HG02981 (cell line): Measurements from ENCODE around the gene BANF2.
"Not testable (repeated sequence)": the region's sequence is repeated elsewhere in the genome, so short reads cannot be mapped to it uniquely, and the experiment has no call there.

ENCODE experiments used
- ATAC-seq: cut with Tn5 transposase; IDR thresholded peaks from one replicate; pipeline ENCODE4 v1.9.1; 2021; ENCODE audit warnings: mild to moderate bottlenecking, moderate library complexity; ENCODE audit not compliant: unreplicated experiment

BANF2 gene

DNA sequence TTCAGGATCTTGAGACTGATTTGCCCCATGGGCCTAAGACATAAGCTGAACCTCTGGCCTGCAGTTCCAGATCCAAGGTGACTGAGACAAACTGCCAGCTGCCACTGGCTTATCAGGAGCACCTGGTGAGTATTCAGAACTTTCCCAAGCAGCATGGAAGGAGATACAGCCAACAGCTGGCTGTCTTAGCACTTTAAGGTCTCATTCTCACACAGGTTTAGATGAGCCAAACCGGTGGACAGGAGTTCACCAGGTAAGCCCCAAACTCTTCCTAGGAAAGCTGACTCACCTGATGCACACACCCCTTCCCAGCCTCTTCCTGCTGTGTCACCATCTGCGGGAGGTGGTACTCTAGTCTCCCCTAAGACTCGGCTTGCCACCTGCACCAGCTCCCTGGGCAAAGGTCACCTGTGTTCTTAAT, at the start of gene BANF2:
Gene BANF2, plus strand, starts transcription at position 36 of the 421 bp plus-strand sequence. CDS start 25,060 bp downstream, outside the sequence.
- no peak for ATAC-seq

DNA sequence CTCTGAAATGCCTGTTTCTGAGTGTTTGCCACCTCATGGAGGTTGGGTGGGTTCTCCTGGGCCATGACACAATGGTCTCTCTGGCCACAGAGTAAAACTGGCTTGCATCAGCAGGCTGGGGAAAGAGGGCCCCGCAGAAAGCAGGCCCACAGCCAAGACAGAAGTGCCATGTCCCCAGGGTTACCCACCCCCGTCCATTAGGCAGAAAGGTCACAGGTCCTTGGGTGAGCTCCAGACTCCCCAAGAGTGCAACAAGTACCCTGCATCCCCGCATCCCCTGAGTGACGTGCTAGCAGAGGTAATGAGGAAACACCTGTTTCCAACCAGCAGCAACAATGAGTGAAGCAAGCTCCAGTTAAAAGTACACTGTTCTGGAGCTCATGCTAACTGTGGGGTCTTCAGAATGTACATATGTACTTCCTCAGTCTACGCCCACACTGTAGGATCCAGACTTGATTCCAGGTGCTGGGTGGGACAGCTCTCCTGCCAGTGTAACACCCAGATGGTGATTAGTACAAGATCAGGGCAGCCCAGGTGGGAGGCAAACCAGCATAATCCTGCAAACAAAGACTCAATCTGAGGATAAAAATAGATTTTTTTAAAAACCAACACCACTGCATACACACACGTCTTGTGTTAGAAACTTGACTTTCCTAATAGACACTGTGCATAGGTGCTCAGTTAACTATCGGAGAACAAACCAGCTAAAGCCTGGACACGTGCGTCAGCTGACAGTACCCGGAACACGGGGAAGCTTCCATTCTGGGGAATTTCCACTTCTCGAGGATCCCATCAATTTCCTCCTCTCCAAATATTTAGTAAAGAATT, 49.3 kb upstream of the BANF2 start:
- no peak for ATAC-seq

DNA sequence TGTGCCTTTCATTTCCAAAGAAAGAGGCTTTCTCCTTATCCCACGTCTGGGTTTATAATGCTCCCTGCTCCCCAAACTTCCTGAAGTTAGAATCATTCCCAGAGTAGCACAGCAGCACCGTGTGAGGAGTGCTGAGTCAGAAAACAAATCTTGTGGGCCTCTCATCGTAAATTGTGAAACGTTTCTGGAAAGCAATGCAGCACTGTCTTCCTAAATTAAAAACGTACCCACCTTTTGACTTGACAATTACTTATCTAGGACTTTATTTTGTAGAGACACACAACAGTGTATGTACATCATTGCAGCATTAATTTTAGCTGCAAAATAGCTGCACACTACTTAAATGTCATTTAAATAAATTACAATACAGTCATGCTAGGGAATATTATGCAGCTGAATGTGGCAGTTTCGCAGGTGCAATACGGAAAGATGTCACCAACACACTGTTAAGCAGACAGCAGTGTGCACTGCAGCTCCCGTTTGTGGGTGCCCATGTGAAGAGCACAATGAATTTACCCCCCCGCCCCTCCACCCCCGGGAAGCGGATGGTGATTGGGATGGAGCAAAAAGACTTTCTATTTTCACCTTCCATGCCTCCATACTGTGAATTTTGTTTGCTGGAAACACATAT, 48.5 kb upstream of the BANF2 start:
- ATAC-seq, result no peak

DNA sequence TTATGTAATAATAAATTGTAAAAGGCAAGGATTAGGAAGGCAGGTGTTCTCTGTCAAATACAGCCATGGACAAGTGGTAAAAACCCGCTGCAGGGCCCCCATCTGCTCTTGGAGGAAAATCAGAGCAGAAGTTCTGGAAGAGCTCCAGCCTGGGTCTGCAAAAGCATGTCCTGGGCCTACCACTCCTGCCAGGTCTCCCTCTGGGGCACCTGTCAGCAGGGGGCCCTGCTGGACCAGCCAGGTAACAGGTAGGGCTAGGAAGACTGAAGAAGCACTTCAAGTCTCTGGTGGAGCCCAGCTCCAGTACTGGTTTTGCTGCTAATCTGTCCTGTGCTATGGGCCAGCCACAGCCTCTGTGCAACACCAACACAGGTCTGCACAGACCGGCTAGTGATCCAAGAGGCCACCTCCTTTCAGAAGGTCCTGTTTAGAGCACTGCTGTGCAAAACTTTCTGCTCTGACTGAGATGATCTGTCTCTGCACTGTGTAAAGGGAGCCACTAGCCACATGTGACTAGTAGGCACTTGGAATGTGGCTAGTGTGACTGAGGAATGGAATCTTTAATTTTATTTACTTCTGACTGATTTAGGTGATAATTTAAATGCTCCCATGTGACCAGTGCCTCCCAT, 47.9 kb upstream of the BANF2 start:
- ATAC-seq, result no peak

DNA sequence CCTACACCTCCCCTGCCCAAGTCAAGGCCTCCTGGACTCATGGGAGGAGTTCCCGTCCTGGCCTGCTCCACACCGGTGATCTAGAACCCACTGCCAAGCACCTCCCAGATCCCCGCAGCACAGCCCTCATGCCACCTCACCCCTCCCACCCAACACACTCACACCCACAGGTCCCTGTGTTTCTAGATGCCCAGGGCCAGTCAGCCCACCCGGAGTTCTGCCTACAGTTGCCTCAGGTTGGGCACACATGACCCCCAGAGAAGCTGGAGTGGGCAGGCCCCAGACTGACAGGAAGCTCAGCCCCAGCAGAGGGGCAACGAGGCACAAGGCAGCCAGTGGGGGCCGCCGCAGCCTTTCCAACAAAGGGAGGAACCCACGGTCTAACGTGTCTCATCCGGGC, 47.4 kb upstream of the BANF2 start:
- ATAC-seq, result no peak

DNA sequence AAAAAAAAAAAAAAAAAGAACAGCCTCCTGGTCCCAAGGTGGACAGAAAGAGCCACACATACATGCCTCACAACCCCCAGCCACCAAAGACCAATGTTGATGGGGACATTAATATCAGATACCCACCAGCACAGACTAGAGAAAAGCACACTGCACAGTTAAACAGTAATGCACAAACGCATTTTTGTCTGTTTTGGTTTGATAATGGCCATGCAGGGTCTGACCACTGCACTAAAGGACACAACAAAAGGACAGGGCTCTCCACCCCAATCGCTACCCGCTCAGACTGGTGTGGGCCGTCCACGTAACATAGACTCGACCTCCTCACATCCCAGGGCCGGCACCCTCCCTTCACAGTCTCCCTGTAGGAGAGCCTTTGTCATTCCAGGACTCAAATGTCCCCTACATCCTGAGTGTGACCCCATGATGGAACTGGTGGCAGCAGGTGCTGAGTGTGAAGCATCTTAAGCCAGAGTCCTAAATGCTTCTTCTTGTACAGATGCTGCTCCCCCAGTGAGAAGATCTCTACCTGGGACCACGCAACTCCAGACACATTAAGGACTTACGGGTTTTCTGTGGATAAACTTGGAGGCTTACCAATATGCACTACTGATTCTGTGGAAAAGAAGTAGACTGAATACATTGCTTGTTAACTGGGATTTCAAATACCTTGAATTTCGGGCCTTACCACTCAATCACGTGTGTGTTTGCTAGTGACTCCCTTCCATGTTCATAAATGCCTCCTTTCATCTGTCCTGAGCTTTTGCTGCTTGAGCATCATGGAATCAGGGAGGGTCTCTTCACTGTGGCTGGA, 45.7 kb upstream of the BANF2 start:
- no peak for ATAC-seq

DNA sequence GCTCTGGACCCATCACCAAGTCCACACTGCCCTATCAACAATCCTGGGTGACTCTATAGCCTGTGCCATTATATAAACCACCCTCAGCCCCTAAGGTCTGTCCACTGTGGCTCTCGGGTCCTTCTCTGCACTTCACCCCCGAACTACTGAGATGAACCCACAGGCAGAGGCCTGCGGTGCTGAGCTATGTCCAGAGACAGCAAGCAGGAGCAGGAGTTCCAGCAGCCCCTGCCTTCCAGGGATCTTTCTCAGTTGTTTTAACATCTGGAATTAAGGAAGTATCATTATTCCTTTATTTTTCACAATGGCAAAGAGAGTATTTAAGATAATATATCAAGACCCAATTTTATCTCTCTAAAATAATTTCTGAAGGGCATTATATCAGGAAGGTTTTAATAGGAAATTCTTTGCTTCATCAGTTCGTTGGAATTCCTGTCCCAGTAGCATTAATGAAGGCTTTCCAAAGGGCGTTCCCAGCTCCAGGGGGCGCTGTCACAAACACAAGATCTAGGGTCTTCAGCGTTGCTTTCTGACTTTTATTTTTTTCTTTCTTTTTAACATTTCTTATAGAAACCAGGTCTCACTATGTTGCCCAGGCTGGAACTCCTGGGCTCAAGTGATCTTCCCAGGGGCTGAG, 45.0 kb upstream of the BANF2 start:
- ATAC-seq, result no peak

DNA sequence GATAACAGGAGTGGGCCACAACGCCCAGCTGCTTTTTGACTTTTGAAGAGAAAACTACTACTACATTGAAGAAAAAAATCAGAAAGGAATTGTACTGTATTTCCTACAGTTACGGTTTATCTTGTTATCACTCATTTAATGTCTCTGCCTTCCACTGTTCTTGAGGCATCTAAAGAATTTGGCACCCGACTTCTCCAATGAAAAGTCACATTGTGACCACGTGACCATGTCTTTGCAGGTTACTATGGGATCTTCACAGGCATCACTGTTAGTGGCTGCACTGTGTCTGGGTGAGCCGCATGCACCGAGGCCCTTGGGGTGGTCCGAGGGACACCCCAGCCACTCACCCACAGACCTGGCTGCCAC, 44.5 kb upstream of the BANF2 start:
- ATAC-seq, result no peak

DNA sequence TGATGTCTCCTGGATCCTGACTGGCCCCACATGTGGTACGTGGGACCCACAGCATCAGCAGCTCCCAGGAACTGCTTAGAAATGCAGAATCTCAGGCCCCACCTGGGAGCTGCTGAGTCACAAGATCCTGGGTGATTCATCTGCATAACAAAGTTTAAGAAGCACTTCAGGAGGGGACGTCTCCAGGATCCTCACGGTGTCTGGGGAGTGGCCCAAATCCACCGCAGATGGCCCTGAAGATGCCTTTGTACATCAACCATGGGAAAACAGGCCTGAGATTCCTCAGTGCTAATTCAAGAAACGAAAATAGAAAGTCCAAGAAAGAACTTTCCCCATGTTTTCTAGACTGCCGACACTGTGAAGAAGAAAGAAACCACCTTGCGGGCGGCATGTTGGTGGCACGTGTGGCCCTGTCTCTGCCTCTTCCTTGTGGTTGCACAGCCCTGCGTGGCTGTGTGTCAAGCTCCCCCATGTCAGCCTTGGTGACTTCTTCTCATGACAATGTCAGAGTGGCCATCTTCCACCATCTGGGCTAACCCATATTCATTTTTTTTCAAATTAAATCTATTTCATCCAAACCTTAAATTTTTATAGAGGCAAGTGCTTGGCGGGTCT, 43.8 kb upstream of the BANF2 start:
- no peak for ATAC-seq

DNA sequence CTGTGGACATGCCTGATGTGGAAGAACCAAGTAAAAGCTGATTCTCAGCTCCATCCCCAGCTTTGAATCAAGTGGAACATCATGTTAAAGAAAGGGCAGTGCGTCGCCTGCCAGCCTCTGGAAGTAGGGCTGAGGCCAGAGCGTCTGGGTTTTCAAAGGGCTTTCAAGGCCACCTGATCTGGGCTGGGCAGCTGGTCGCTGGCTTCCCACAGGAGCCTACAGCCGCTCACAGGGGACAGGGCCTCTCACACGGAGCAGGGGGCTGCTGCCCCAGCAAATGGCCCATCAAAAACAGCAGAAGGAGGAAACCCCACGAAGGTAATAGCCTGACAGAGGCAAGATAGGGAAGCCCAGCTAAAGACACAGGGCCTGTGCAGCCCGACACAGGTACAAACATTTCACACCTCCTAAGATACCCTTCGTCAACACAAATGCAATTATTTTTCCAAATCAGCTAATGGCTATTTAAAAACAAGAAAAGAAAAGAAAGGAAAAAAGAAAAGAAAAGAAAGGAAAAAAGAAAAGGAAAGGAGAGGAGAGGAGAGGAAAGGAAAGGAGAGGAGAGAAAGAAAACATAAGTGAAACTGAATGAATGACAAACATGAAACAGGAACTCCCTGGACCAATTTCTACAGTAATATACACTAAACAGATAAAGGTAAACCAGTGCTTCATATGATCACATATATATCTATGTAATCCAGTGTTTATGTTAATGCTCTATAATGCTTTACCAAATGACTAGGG, 42.5 kb upstream of the BANF2 start:
- no peak for ATAC-seq

DNA sequence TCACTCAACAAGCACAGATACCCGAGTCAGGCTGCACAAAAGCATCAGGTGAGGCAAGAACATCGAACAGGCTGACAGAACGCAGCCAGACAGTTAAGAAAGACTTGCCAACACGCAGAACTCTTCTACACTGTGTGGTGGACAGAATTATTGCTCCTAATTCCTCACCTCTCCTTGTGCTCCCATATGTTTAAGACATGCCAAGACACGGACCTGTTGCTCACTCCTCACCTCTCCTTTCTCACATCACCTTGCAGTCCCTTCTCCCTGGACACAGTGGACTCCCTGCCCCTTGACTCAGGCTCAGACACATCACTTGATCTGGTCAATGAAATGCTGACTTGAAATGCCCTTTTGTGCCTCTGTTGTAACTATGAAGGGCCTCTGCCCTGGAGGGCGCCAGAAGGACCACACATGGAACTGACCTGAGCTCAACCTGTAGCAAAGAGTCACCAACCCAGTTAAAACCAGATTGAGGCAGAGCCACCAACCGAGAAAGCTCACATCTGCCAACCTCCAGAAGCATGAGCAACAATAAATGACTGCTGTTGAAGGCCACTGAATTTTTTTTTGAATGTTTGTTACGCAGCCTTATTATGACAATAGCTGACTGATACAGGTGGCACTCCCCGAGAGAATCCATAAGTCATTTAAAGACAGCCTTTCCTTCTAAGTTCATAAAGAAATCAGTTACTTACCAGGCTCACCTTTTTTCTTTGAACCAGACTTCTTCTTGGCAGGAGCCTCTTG, 41.7 kb upstream of the BANF2 start:
- ATAC-seq, result no peak

DNA sequence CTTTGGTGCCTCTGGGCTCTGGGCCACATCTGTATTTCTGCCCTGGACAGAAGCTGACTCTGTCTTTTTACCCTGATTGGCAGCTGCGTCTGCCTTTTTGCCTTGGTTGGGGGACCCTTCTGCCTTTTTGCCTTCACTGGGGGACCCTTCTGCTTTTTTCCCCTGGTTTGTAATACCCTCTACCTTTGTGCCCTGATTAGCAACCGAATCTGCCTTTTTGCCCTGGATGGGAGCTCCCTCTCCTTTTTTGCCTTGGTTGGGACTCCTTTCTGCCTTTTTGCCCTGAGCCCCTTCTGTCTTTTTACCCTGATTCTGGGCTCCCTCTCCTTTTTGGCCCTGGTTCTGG, 41.1 kb upstream of the BANF2 start:
- ATAC-seq, result no peak

DNA sequence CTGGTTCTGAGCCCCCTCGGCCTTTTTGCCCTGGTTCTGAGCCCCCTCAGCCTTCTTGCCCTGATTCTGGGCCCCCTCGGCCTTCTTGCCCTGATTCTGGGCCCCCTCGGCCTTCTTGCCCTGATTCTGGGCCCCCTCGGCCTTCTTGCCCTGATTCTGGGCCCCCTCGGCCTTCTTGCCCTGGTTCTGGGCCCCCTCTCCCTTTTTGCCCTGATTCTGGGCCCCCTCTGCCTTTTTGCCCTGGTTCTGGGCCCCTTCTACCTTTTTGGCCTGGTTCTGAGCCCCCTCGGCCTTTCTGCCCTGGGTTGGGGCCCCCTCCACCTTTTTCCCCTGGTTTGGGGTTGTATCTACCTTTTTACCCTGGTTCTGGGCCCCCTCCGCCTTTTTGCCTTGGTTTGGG, 40.4 kb upstream of the BANF2 start:
- not testable (repeated sequence) for ATAC-seq

DNA sequence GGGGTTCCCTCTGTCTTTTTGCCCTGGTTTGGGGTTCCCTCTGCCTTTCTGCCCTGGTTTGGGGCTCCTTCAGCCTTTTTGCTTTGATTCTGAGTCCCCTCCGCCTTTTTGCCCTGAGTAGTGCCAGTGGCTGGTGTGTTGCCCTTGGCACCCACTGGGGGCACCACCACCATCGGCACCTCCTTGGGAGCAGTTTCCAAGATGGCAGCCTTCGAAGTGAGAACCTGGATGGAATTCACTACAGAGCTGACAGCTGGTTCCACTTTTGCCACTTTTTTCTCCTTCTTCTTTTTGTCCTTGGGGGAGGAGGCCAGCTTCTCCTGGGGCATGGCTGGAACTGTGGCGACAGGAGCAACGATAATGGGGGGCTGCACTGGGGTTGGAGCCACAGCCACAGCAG, 40.0 kb upstream of the BANF2 start:
- ATAC-seq, result no peak

DNA sequence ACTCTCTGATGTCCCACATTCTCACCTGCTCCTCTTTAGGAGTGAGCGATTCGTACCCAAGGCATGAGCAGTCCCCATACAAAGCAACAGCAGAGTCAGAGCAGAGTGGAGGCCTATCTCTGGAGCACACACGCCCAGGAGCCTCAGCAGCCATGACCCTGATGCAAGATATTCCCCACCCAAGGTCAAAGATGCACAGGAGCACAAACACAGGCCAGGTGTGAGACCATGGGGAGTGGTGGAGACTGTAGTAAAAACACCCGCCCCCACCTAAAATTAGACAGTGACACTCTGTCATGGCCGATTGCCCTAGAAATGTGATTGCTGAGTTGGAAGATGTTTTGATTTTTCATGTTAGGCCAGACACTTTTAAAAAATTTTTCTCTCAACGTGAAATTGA, 39.1 kb upstream of the BANF2 start:
- ATAC-seq, result no peak

DNA sequence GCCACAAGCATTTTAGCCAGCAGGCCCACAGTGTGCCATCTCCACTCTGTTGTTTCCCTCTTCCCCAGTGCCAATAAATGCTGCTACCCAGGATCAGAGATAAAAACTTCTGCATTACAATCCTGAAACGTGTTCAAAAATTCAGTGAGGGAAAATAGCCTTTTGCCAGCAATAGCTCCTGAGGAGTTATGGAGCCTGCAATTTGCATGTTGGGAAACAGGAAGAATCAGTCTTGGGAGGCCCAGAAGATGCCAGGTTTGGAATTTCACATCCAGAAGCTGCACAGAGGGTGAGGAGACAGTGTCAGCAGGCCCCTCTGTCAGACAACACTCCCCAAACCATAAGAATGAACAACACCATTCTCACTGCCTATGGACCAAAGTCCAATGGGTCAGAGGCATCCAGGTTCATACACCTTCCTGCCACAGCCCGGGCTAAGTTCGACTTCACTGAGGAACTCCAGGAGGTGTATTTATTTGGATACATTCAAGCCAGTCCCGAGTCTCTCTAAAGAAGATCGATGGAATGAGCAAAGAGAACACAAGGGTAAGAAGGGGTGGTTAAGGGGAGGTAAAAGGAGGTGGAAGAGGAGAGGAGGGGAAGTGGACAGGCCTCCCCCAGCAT, 38.5 kb upstream of the BANF2 start:
- ATAC-seq, result no peak

DNA sequence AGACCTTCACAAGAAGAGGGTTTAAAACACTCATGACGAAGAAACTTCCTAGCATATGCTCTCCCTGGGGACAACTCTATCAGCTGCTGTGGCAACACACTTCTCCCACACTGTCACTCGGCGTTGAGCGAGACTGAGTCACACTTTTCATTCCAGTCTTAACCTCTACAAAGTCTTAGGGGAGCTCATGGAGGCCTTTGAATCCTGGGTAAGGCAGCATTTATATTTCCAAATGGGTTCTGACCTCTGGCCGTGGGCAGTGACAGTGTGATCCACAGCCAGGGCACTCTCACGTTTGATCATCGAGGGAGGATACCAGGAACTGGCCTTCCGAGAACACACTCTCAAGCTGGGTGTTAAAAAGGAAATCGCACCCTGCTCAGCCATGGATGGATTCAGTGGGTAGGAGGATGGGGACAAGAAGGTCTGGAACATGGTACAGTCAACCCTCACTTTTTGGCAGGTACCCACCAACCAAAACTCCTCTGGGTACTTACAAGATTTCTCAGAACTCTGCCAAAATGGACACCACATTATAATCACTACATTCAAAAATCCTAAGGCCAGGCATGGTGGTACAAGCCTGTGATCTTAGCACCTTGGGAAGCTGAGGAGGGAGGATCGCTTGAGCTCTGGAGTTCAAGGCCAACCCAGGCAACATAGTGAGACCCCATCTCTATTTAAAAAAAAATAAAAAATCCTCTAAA, 37.3 kb upstream of the BANF2 start:
- ATAC-seq, result no peak

DNA sequence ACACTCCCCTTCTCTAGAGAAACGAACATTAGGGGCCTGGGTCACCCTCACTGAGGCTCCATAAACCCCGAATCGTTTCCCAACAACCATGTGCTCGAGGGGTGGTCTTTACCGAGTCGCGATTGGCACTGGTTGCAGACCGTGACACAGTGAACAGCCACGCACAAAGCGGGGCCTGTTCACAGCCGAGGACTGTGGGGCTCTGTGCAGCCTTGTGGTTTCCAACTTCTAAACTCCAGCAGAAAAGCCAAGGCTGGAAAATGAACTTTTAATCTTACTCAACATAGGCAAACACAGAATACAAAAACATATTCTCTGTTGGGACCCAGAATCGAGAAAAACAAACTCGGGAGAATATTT, 36.7 kb upstream of the BANF2 start:
- no peak for ATAC-seq
